Right lobe of liver (tissue), 6 donors: ENCODE measurements around the gene MXRA7. TPM values are rescaled to one million over a fixed set of nuclear protein-coding genes. Genes with fewer than 3 reads are reported as not detected.

ENCODE experiments used
- ATAC-seq, 4 donors: fragments of 200-7000 bp; cut with Tn5 transposase; one replicate each; pipeline ENCODE4 v1.9.1; 2020; ENCODE audit warnings: mild to moderate bottlenecking in 4 of 4, moderate library complexity in 4 of 4
- DNase-seq, 3 donors: peaks; one replicate each; pipeline ENCODE4 v3.0.0-alpha.2; 2020
- H3K27ac ChIP-seq, 3 donors: fragments of 200-600 bp; one replicate each; pipeline ENCODE4 v1.8.0; 2022
- H3K27me3 ChIP-seq, 2 donors: fragments of 200-600 bp; one replicate each; pipeline ENCODE4 v1.8.0; 2022
- H3K36me3 ChIP-seq, 4 donors: fragments of 200-600 bp; sonication (generic) in 1 of 4; one replicate each; pipeline versions ENCODE4 v1.5.1 to v1.8.0; 2017 to 2022; ENCODE audit warnings: control low read depth in 1 of 4
- H3K4me1 ChIP-seq, 4 donors: fragments of 200-600 bp; sonication (generic) in 1 of 4; one replicate each; pipeline versions ENCODE4 v1.5.1 to v1.8.0; 2017 to 2022; ENCODE audit warnings: control low read depth in 1 of 4
- H3K4me3 ChIP-seq, 3 donors: fragments of 200-600 bp; one replicate each; pipeline ENCODE4 v1.8.0; 2022
- H3K9me3 ChIP-seq, 4 donors: fragments of 200-600 bp; sonication (generic) in 1 of 4; one replicate each; pipeline versions ENCODE4 v1.5.1 to v1.8.0; 2017 to 2022; ENCODE audit warnings: control low read depth in 1 of 4
- CTCF ChIP-seq, 4 donors: fragments of 200-600 bp in 3 of 4; fragments of 450-650 bp in 1 of 4; IDR thresholded peaks; one replicate each; pipeline versions ENCODE4 v1.5.1 to v1.8.0; 2016 to 2022; ENCODE audit warnings: antibody characterized with exemption in 4 of 4, mild to moderate bottlenecking in 2 of 4
- POLR2A ChIP-seq: fragments of 450-650 bp; IDR thresholded peaks from one replicate; pipeline ENCODE4 v1.6.1; 2017; ENCODE audit warnings: antibody characterized with exemption, mild to moderate bottlenecking
- WGBS: methylation state at CpG from one replicate; pipeline ENCODE4 v1.1.6; 2018; ENCODE audit warnings: low coverage, low lambda C conversion rate; ENCODE audit not compliant: insufficient coverage; ENCODE audit errors: missing lambda C conversion rate; 5-methylcytosine and 5-hydroxymethylcytosine counted together
- intact Hi-C, 2 donors: fragments of 100-400 bp; cut with DNase I; formaldehyde crosslinking; loops; one replicate each; pipeline versions ENCODE4 v1.11.2 to v1.14.1; 2022
- total RNA-seq, 6 experiments: library from RNA; depleted of rRNA in 2 of 6; stranded (reverse); fragments of >200 nt in 2 of 6; fragmentation: NEBNext Ultra II Directional in 3 of 6; extraction: Animal tissue kit (Norgen Biotek cat#: 25700) in 3 of 6; gene quantifications; one replicate each; pipeline versions ENCODE4 v1.1.0 to v1.2.4, GENCODE V29; 2016 to 2023
- donor health status: DM: no; HTN: yes; CAD: no.
- donor health status: DM: no; HTN: no; CAD: no.
- donor health status: DM: no; HTN: no; CAD: no.
- donor health status: DM: no; HTN: yes; CAD: no.
- donor health status: DM: no; HTN: yes; CAD: no.

Gene MXRA7
- total RNA-seq, 6 experiments from 2014 or later, result 7.7 to 25.4 (median 15.3) TPM

- Histone ChIP-seq H3K9me3 (no peaks in the 10 kb centered on the region), H3K4me1 (no peaks in the 10 kb centered on the region), H3K36me3 (no peaks in the 10 kb centered on the region), H3K27ac (no peak within 1 kb of the TSS), H3K4me3 (no peak within 1 kb of the TSS), H3K27me3 (no peaks in the 10 kb centered on the region)
- no peak for DNase-seq
- intact Hi-C loops, result no loop called here
- peak in 2 of 4 donors; percentile 38 to 66 for ATAC-seq
- 77% methylated on average over 3 of the region's 7 CpGs for WGBS
- TF ChIP-seq POLR2A (no peak), CTCF (IDR thresholded peaks at IDR 0.05) (no peak)
Measured at GRCh38 chr17:76643553-76644148, 67.1 kb downstream of the MXRA7 start, which contains the start of gene ST6GALNAC1. Gene ST6GALNAC1, minus strand, starts transcription at chr17:76643757. Its CDS starts 119 bp downstream, at chr17:76643638.

GRCh38 chr17:76642994-76643393 is 67.8 kb downstream of the MXRA7 start:
- H3K27ac ChIP-seq, result no peak overlapping the region

GRCh38 chr17:76642032-76642561 is 68.7 kb downstream of the MXRA7 start:
- H3K9me3 ChIP-seq, result no peaks in the 10 kb centered on the region
- H3K27me3 ChIP-seq, result no peaks in the 10 kb centered on the region
- H3K27ac ChIP-seq, result no peak overlapping the region
- 88% methylated on average over 5 of the region's 5 CpGs for WGBS
- intact Hi-C loops, result no loop called here
- no peaks in the 10 kb centered on the region for H3K36me3 ChIP-seq
- DNase-seq (no peak), ATAC-seq (no peak)
- no peaks in the 10 kb centered on the region for H3K4me1 ChIP-seq
- TF ChIP-seq CTCF (IDR thresholded peaks at IDR 0.05) (no peak), POLR2A (no peak)
- no peak overlapping the region for H3K4me3 ChIP-seq

More at GRCh38 chr17:76642994-76643393, 67.8 kb downstream of the MXRA7 start:
- Histone ChIP-seq H3K9me3 (no peaks in the 10 kb centered on the region), H3K4me1 (no peaks in the 10 kb centered on the region), H3K27me3 (no peaks in the 10 kb centered on the region), H3K36me3 (no peaks in the 10 kb centered on the region), H3K4me3 (no peak overlapping the region)
- intact Hi-C loops, result no loop called here
- 76% methylated on average over 3 of the region's 6 CpGs for WGBS
- TF ChIP-seq CTCF (IDR thresholded peaks at IDR 0.05), result no peak
- no peak for TF ChIP-seq POLR2A
- ATAC-seq, result no peak
- DNase-seq, result no peak

GRCh38 chr17:76641501-76641900 is 69.3 kb downstream of the MXRA7 start:
- DNase-seq (no peak), ATAC-seq (no peak)
- intact Hi-C loops, result no loop called here
- no peaks in the 10 kb centered on the region for H3K9me3 ChIP-seq
- H3K27me3 ChIP-seq, result no peaks in the 10 kb centered on the region
- TF ChIP-seq CTCF (IDR thresholded peaks at IDR 0.05), result no peak
- no peak for TF ChIP-seq POLR2A
- H3K36me3 ChIP-seq, result no peaks in the 10 kb centered on the region
- no peak overlapping the region for H3K4me3 ChIP-seq
- WGBS, result 36% methylated on average over 3 of the region's 3 CpGs
- no peaks in the 10 kb centered on the region for H3K4me1 ChIP-seq
- H3K27ac ChIP-seq, result no peak overlapping the region
